Small intestine (tissue), 7 donors: ENCODE measurements around the gene PRKCD. TPM values are rescaled to one million over a fixed set of nuclear protein-coding genes. Genes with fewer than 3 reads are reported as not detected.

Experiments used
- DNase-seq, 2 donors: peaks; one replicate each; pipeline versions ENCODE4 v3.0.0 to v3.0.0-alpha.2; 2013
- FAIRE-seq: peaks from 2 replicates; lab custom pipeline; 2012; peaks lifted over from hg19 to GRCh38; lab: Jason Lieb, UNC
- H3K27ac ChIP-seq, 3 donors: one replicate each; pipeline ENCODE4 v1.5.1; 2013; ENCODE audit warnings: low read length in 2 of 3, mild to moderate bottlenecking in 2 of 3, control low read depth in 1 of 3, inconsistent platforms in 1 of 3, low read depth in 1 of 3, moderate library complexity in 1 of 3
- H3K27me3 ChIP-seq, 3 donors: one replicate each; pipeline ENCODE4 v1.6.1; 2013; ENCODE audit warnings: low read length in 3 of 3, inconsistent platforms in 1 of 3; ENCODE audit not compliant: control insufficient read depth in 3 of 3, insufficient read depth in 3 of 3
- H3K36me3 ChIP-seq, 3 donors: one replicate each; pipeline ENCODE4 v1.6.1; 2013; ENCODE audit warnings: low read length in 3 of 3, inconsistent platforms in 1 of 3, low read depth in 1 of 3, mild to moderate bottlenecking in 1 of 3, moderate library complexity in 1 of 3; ENCODE audit not compliant: control insufficient read depth in 3 of 3, insufficient read depth in 2 of 3
- H3K4me1 ChIP-seq, 3 donors: one replicate each; pipeline ENCODE4 v1.6.1; 2013; ENCODE audit warnings: low read length in 2 of 3, inconsistent platforms in 1 of 3, low read depth in 1 of 3, mild to moderate bottlenecking in 1 of 3, moderate library complexity in 1 of 3; ENCODE audit not compliant: control insufficient read depth in 3 of 3, insufficient read depth in 2 of 3
- H3K4me3 ChIP-seq, 3 donors: one replicate each; pipeline ENCODE4 v1.5.1; 2013; ENCODE audit warnings: low read length in 3 of 3, control low read depth in 1 of 3, inconsistent platforms in 1 of 3, low read depth in 1 of 3, mild to moderate bottlenecking in 1 of 3, moderate library complexity in 1 of 3
- H3K9me3 ChIP-seq, 2 donors: one replicate each; pipeline ENCODE4 v1.6.1; 2013; ENCODE audit warnings: low read depth in 1 of 2, low read length in 1 of 2; ENCODE audit not compliant: control insufficient read depth in 2 of 2, insufficient read depth in 1 of 2
- WGBS, 3 donors: extraction: QIAGEN DNeasy Blood & Tissue Kit; methylation state at CpG; one replicate each; pipeline ENCODE4 v1.1.7; 2013; 5-methylcytosine and 5-hydroxymethylcytosine counted together
- polyA plus RNA-seq, 4 donors: library from polyadenylated mRNA; stranded (reverse) in 3 of 4; unstranded in 1 of 4; fragments of 200-250 nt in 3 of 4; fragments of 120-200 nt in 1 of 4; gene quantifications; one replicate each; pipeline versions ENCODE4 v1.2.1 to v1.2.3, GENCODE V29; 2013
- donor health status: healthy with polysubstance abuse.
- donor health status: control.
- donor health status: control.
- donor health status: Bipolar disorder and iron deficiency.
- donor health status: healthy.

The PRKCD gene
- polyA plus RNA-seq, 4 donors, result 28.9 to 150 (median 67.2) TPM

- no peak for FAIRE-seq
- peaks cover 16 to 62% (median 25%) of the 10 kb centered on the region in 3 donors for H3K36me3 ChIP-seq
These were observed 38.6 kb upstream of the PRKCD start for GRCh38 chr3:53122255-53122932.

DNA sequence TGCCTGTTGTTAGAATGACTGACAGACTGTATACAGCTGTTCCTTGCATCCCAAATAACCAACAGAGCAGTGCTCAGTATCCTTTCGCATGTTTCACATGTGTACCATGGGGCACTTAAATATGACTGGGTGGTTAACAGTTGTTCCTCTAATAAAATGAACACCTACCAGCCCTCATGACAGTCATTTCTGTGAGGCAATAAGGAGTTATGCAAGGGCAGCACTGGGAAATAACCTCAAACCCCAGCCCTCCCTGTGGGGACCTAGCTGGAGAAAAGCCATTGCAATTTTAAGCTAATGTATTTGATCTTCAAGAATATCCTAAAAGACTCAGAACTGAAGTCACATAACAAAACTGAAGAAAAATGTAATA is 38.1 kb upstream of the PRKCD start:
- H3K36me3 ChIP-seq, result peaks cover 14 to 57% (median 25%) of the 10 kb centered on the region in 3 donors
- H3K4me1 ChIP-seq, result no peaks in the 10 kb centered on the region
- H3K9me3 ChIP-seq, result no peaks in the 10 kb centered on the region
- no peaks in the 10 kb centered on the region for H3K27me3 ChIP-seq
- DNase-seq (no peak), FAIRE-seq (no peak)
- H3K27ac ChIP-seq, result no peak overlapping the region
- no peak overlapping the region for H3K4me3 ChIP-seq
- WGBS, 3 donors, result 94 to 100% (median 97%) methylated on average over 1 of the region's 1 CpG

More at GRCh38 chr3:53122255-53122932, 38.6 kb upstream of the PRKCD start:
- H3K27me3 ChIP-seq, result no peaks in the 10 kb centered on the region
- no peaks in the 10 kb centered on the region for H3K9me3 ChIP-seq
- no peak for DNase-seq
- no peak overlapping the region for H3K27ac ChIP-seq
- no peaks in the 10 kb centered on the region for H3K4me1 ChIP-seq
- 89 to 94% (median 92%) methylated on average over 4 of the region's 4 CpGs for WGBS, 3 donors
- H3K4me3 ChIP-seq, result no peak overlapping the region

DNA sequence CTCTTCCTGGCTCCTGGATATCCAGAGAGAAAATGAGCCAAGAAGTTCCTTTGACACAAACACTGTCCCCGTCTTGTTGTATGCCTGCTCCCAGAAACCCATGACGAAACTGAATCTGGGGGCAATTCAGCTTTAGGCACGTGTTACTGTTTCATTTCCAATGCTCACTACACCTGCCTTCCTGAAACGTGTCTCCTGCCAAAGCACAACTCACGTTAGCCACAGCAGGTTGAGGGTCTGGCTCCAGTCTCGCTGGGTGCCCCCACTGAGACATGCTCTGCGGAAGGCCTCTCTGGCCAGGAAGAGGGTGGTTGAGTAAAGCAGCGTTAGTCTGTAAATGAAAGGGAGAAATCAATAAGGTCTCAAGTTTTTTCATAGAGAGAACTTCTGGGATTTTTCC is 37.5 kb upstream of the PRKCD start:
- H3K4me1 ChIP-seq, result no peaks in the 10 kb centered on the region
- no peaks in the 10 kb centered on the region for H3K27me3 ChIP-seq
- FAIRE-seq, result no peak
- peaks cover 14 to 53% (median 25%) of the 10 kb centered on the region in 3 donors for H3K36me3 ChIP-seq
- no peak for DNase-seq
- H3K4me3 ChIP-seq, result no peak overlapping the region
- WGBS, 3 donors, result 87 to 91% (median 89%) methylated on average over 8 of the region's 8 CpGs
- H3K27ac ChIP-seq, result no peak overlapping the region
- H3K9me3 ChIP-seq, result no peaks in the 10 kb centered on the region

DNA sequence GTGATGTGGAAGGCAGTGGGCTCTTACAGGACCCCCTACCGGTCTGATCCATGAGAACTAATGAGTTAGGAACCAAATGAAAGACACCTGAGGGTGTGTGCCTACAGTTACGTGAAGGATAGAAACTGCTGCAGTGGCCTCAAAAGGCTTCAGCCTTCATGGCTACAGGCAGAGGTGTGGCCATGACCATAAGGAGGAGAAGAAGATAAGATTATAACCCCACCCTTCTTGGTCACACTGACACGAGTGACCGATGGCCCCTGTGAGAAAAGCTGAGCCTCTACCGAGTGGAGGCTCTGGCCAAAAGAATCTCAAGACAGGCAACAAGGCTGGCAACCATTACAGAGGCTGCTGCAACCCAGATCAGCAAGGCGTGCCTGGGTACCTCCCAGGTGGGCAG is 37.1 kb upstream of the PRKCD start:
- peaks cover 14 to 49% (median 25%) of the 10 kb centered on the region in 3 donors for H3K36me3 ChIP-seq

GRCh38 chr3:53126601-53127000 is 34.4 kb upstream of the PRKCD start:
- Histone ChIP-seq H3K4me3 (no peak overlapping the region), H3K4me1 (peaks cover 0 to 11% (median 10%) of the 10 kb centered on the region in 3 donors), H3K36me3 (peaks cover 6 to 34% (median 20%) of the 10 kb centered on the region in 3 donors), H3K27me3 (no peaks in the 10 kb centered on the region), H3K27ac (no peak overlapping the region), H3K9me3 (no peaks in the 10 kb centered on the region)
- WGBS, 3 donors, result 84 to 94% (median 89%) methylated on average over 2 of the region's 2 CpGs
- FAIRE-seq (no peak), DNase-seq (no peak)

More for the DNA sequence above, 37.1 kb upstream of the PRKCD start:
- Histone ChIP-seq H3K4me3 (no peak overlapping the region), H3K9me3 (no peaks in the 10 kb centered on the region), H3K4me1 (no peaks in the 10 kb centered on the region), H3K27me3 (no peaks in the 10 kb centered on the region), H3K27ac (no peak overlapping the region)
- DNase-seq (no peak), FAIRE-seq (no peak)
- WGBS, 3 donors, result 81 to 88% (median 87%) methylated on average over 6 of the region's 6 CpGs

- FAIRE-seq, result no peak
- no peak for DNase-seq
- peaks cover 0 to 11% (median 10%) of the 10 kb centered on the region in 3 donors for H3K4me1 ChIP-seq
- peak overlapping the region in 1 of 3 donors; percentile 96 for H3K27ac ChIP-seq
- H3K36me3 ChIP-seq, result peaks cover under 1 to 15% (median 6%) of the 10 kb centered on the region in 3 donors
- peak overlapping the region in 2 of 3 donors; percentile 89 to 98 for H3K4me3 ChIP-seq
- no peaks in the 10 kb centered on the region for H3K27me3 ChIP-seq
- 19 to 61% (median 41%) methylated on average over 3 of the region's 3 CpGs for WGBS, 3 donors
- H3K9me3 ChIP-seq, result no peaks in the 10 kb centered on the region
These were observed 31.7 kb upstream of the PRKCD start for GRCh38 chr3:53129344-53129743.

DNA sequence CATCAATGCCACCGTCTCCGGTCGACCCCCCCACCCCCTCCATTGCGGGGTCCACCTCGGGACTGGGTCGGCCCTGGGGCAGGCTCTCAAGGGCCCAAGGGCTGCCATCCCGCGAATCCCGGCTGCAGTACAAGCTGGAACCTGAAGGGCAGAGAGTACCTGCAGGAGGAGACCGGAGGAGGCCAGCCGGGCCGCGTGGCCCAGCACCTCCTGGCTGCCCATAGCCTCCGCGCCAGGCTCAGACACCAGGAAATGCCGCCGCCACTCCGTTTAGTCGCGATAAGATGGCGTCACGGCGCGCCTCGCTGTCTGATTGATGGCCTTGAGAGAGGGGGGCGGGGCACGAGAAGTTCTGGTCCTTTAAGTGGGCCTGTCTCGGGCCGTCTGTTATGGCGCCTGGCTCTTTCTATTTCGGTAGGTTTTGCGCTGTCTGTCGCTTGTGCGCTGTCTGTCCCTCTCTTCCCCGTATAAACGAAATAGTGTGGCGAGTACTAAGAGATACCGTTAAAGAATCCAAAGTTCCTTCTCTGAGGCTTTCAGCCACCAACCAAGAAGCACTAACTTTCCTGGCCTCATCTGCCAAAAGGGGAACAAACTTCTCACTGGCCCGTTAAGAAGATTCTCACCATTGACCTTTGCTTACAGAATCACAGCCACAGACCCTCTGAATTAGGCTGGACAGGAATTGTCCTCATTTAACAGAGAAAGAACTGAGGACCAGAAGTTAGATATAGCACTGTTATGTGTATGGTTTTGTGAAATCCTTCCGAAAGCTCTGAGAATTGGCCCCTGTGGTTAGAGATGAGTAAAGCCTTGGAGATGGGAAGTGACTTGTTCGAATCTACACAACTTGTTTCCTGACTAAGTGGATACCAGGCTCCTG is 30.6 kb upstream of the PRKCD start, which contains the start of gene RFT1:
Gene RFT1 (minus strand): TSS at position 257 of the 883 bp plus-strand sequence. CDS start 35 bp downstream, at position 222.
- H3K4me1 ChIP-seq, result peaks cover 0 to 11% (median 10%) of the 10 kb centered on the region in 3 donors
- FAIRE-seq (no peak), DNase-seq (peak; percentile 98 to 99)
- WGBS, 3 donors, result 2 to 3% (median 3%) methylated on average over 41 of the region's 41 CpGs
- peak within 1 kb of the TSS; percentile 84 to 98 (median 89) for H3K4me3 ChIP-seq
- H3K36me3 ChIP-seq, result peaks cover 0 to 7% (median 3%) of the 10 kb centered on the region in 3 donors
- no peaks in the 10 kb centered on the region for H3K9me3 ChIP-seq
- no peaks in the 10 kb centered on the region for H3K27me3 ChIP-seq
- peak within 1 kb of the TSS; percentile 79 to 96 (median 82) for H3K27ac ChIP-seq

DNA sequence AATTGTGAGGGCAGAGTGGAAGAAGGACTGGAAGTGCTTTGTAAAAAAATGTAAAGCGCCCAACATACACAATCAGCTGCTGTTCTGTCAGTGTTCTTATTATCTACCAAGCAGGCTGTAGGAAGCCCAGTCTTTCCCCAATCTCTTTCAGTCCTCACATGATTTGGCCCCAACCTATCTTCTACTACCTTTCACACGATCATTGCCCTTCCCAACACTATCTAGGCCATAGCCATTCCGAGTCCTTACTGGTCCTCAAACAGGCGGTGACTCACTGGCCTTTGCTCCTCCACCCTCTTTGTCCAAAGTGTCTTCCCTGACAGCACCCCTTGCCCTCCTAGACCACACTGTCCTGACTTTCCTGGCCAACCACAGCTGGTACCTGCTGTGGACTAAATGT is 29.9 kb upstream of the PRKCD start:
- H3K27ac ChIP-seq, result peak overlapping the region; percentile 79 to 96 (median 82)
- 55 to 86% (median 61%) methylated on average over 4 of the region's 4 CpGs for WGBS, 3 donors
- peaks cover 0 to 11% (median 10%) of the 10 kb centered on the region in 3 donors for H3K4me1 ChIP-seq
- FAIRE-seq, result no peak
- DNase-seq, result peak; percentile 19 to 67
- no peaks in the 10 kb centered on the region for H3K27me3 ChIP-seq
- H3K4me3 ChIP-seq, result peak overlapping the region in 2 of 3 donors; percentile 17 to 89
- no peaks in the 10 kb centered on the region for H3K9me3 ChIP-seq
- H3K36me3 ChIP-seq, result peaks cover 0 to 2% (median 0%) of the 10 kb centered on the region in 3 donors
